Gastrocnemius medialis (tissue), 4 donors: ENCODE measurements around the gene CCL17. TPM values are rescaled to one million over a fixed set of nuclear protein-coding genes. Genes with fewer than 3 reads are reported as not detected.

Experiments
- ATAC-seq, 2 donors: fragments of 150-250 bp; one replicate each; pipeline ENCODE4 v1.9.1; 2016
- DNase-seq, 2 donors: peaks; one replicate each; pipeline ENCODE4 v3.0.0-alpha.2; 2019
- H3K27ac ChIP-seq, 4 donors: fragments of 200-600 bp; sonication (generic); 1 replicate in 1 of 4; 2 replicates in 3 of 4; pipeline ENCODE4 v1.5.1; 2016 to 2018; ENCODE audit warnings: mild to moderate bottlenecking in 2 of 4, moderate library complexity in 1 of 4
- H3K27me3 ChIP-seq, 3 donors: fragments of 200-600 bp; sonication (generic) in 2 of 3; 1 replicate in 1 of 3; 2 replicates in 2 of 3; pipeline versions ENCODE4 v1.5.1 to v1.6.0; 2016 to 2019; ENCODE audit warnings: mild to moderate bottlenecking in 1 of 3, moderate library complexity in 1 of 3
- H3K36me3 ChIP-seq, 2 donors: fragments of 200-600 bp; sonication (generic) in 1 of 2; one replicate each; pipeline ENCODE4 v1.5.1; 2017 to 2018
- H3K4me1 ChIP-seq, 2 donors: fragments of 200-600 bp; sonication (generic) in 1 of 2; one replicate each; pipeline ENCODE4 v1.5.1; 2016 to 2017; ENCODE audit warnings: mild to moderate bottlenecking in 2 of 2
- H3K4me3 ChIP-seq, 4 donors: fragments of 200-600 bp; sonication (generic) in 3 of 4; 1 replicate in 1 of 4; 2 replicates in 3 of 4; pipeline ENCODE4 v1.5.1; 2016 to 2019; ENCODE audit warnings: mild to moderate bottlenecking in 2 of 4
- H3K9me3 ChIP-seq, 3 donors: fragments of 200-600 bp; sonication (generic) in 2 of 3; 1 replicate in 1 of 3; 2 replicates in 2 of 3; pipeline ENCODE4 v1.5.1; 2016 to 2019
- CTCF ChIP-seq, 5 experiments: fragments of 450-650 bp in 3 of 5; fragments of 200-600 bp in 2 of 5; sonication (generic) in 2 of 5; IDR thresholded peaks in 4 of 5; conservative IDR thresholded peaks in 1 of 5; 1 replicate in 4 of 5; 2 replicates in 1 of 5; pipeline ENCODE4 v1.5.1; 2016 to 2019; ENCODE audit warnings: antibody characterized with exemption in 5 of 5, mild to moderate bottlenecking in 3 of 5, moderate library complexity in 3 of 5
- POLR2A ChIP-seq, 2 donors: fragments of 450-650 bp; IDR thresholded peaks; one replicate each; pipeline ENCODE4 v1.6.1; 2017; ENCODE audit warnings: antibody characterized with exemption in 2 of 2, mild to moderate bottlenecking in 2 of 2, moderate library complexity in 2 of 2
- in situ Hi-C, 4 donors: fragments of 200-750 bp; cut with MboI; loops; one replicate each; pipeline versions ENCODE4 v1.15.0 to v1.8.0; 2017; ENCODE audit warnings: low sequenced_read_pairs in 4 of 4
- intact Hi-C: fragments of 100-400 bp; cut with DNase I; formaldehyde crosslinking; loops from one replicate; pipeline ENCODE4 v1.15.1; 2023; ENCODE audit warnings: low total_unique reads
- total RNA-seq, 4 donors: library from RNA; depleted of rRNA; stranded (reverse); fragments of >200 nt; gene quantifications; one replicate each; pipeline versions ENCODE4 v1.1.0 to v1.2.3, GENCODE V29; 2016

CCL17 gene
- total RNA-seq, 4 donors from 2014 or later = not detected

GRCh38 chr16:57386381-57386951, 18.1 kb upstream of the CCL17 start:
- no peak overlapping the region for H3K4me3 ChIP-seq
- intact Hi-C loops = no loop called here
- H3K9me3 ChIP-seq = no peaks in the 10 kb centered on the region
- H3K27me3 ChIP-seq = no peaks in the 10 kb centered on the region
- no peaks in the 10 kb centered on the region for H3K36me3 ChIP-seq
- H3K4me1 ChIP-seq = peaks cover 0 to 3% of the 10 kb centered on the region in 2 donors
- DNase-seq (no peak), ATAC-seq (no peak)
- TF ChIP-seq POLR2A (IDR thresholded peaks at IDR 0.05) = no peak
- TF ChIP-seq CTCF (IDR thresholded peaks at IDR 0.05 in 4 of 5, conservative IDR thresholded peaks at IDR 0.05 in 1 of 5) = no peak
- in situ Hi-C loops = no loop called here
- H3K27ac ChIP-seq = no peak overlapping the region

- Histone ChIP-seq H3K4me1 (peaks cover 0 to 3% of the 10 kb centered on the region in 2 donors), H3K36me3 (no peaks in the 10 kb centered on the region), H3K9me3 (no peaks in the 10 kb centered on the region), H3K27me3 (no peaks in the 10 kb centered on the region), H3K27ac (no peak overlapping the region), H3K4me3 (no peak overlapping the region)
- intact Hi-C loops (no loop called here), in situ Hi-C loops (no loop called here)
- ATAC-seq (no peak), DNase-seq (no peak)
- TF ChIP-seq CTCF (IDR thresholded peaks at IDR 0.05 in 4 of 5, conservative IDR thresholded peaks at IDR 0.05 in 1 of 5) = no peak
- TF ChIP-seq POLR2A (IDR thresholded peaks at IDR 0.05) = no peak
Measured at GRCh38 chr16:57387598-57388354, 16.8 kb upstream of the CCL17 start.

- H3K27me3 ChIP-seq = no peaks in the 10 kb centered on the region
- H3K4me3 ChIP-seq = no peak overlapping the region
- in situ Hi-C loops (no loop called here), intact Hi-C loops (no loop called here)
- H3K36me3 ChIP-seq = no peaks in the 10 kb centered on the region
- no peak for DNase-seq
- TF ChIP-seq CTCF (IDR thresholded peaks at IDR 0.05 in 4 of 5, conservative IDR thresholded peaks at IDR 0.05 in 1 of 5) (no peak), POLR2A (IDR thresholded peaks at IDR 0.05) (no peak)
- no peaks in the 10 kb centered on the region for H3K9me3 ChIP-seq
- H3K27ac ChIP-seq = no peak overlapping the region
- ATAC-seq = no peak
- peaks cover 0 to 3% of the 10 kb centered on the region in 2 donors for H3K4me1 ChIP-seq
Measured at GRCh38 chr16:57388359-57389086, 16.0 kb upstream of the CCL17 start.

GRCh38 chr16:57389087-57389468, 15.5 kb upstream of the CCL17 start:
- no peaks in the 10 kb centered on the region for H3K27me3 ChIP-seq
- in situ Hi-C loops = no loop called here
- H3K9me3 ChIP-seq = no peaks in the 10 kb centered on the region
- ATAC-seq (no peak), DNase-seq (no peak)
- TF ChIP-seq CTCF (IDR thresholded peaks at IDR 0.05 in 4 of 5, conservative IDR thresholded peaks at IDR 0.05 in 1 of 5) (no peak), POLR2A (IDR thresholded peaks at IDR 0.05) (no peak)
- H3K4me3 ChIP-seq = no peak overlapping the region
- intact Hi-C loops = no loop called here
- H3K27ac ChIP-seq = no peak overlapping the region
- H3K36me3 ChIP-seq = no peaks in the 10 kb centered on the region
- peaks cover 0 to 3% of the 10 kb centered on the region in 2 donors for H3K4me1 ChIP-seq
